IPS DF 4.7 (cell line): ENCODE measurements around the gene PER3.

ENCODE experiments used
- DNase-seq: peaks from one replicate; pipeline ENCODE4 v3.0.0-alpha.2; 2013; ENCODE audit warnings: low spot score; ENCODE audit errors: extremely low read depth

PER3 gene

DNA sequence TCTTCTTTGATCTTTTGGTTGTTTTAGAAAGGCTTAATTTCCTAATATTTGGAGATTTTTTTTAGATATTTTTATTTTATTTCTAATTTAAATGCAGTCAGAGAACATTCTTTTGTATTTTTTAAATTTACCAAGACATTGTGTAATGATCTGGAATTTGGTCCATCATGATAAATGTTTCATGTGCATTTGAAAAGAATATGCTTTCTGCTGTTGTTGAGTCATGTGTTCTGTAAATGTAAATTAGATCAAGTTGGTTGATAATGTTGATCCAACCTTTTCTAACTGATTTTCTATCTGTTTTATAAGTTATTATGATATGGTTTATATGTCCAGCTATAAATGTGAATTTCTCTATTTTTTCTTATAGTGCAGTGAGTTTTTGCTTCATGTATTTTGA is 48.9 kb downstream of the PER3 start:
- DNase-seq, result no peak

DNA sequence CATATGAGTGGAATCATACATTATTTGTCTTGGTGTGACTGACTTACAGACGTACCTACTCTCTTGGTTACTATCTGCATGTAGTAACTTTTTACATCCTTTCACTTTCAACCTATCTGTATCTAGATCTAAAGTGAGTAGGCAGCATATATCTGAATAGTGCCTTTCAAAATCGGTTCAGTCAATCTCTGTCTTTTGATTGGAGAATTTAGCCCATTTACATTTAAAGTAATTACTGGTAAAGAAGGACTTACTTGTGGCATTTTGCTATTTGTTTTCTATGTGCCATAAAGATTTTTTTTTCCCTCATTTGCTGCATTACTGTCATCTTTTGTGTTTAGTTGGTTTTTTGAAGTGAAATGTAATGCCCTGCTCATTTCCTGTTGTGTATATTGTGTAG is 54.6 kb downstream of the PER3 start:
- no peak for DNase-seq

DNA sequence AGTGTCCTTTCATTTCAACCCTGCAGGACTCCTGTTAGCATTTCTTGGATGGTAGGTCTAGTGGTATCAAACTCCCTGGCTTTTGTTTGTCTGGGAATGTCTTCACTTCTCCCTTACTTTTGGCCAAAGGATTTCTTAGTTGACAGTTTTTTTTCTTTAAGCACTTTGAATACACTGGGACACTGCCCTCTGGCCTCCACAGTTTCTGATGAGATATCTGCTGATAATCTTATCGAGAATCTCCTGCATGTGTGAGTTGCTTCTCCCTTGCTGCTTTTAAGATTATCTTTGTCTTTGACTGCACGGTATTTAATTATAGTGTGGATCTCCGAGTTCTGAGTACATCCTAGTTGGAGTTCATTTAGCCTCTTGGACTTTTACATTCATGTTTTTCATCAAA is 55.4 kb downstream of the PER3 start:
- no peak for DNase-seq

DNA sequence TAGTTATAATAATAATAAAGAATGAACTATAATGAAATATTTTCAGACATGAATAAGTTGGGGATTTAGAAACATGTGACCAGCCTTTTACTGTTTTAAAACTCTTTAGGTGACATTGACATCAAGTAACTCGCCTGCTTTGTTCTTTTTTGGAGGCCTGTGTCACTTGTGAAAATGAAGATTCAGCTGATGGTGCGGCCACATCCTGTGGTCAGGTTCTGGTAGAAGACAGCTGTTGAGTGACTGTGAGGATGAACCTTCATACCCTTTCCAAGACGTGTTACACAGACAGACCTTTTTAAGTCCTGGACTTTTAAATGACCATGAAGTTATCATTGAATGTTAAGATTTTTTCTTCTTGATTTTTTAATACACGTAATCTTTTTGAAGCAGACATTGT is 58.4 kb downstream of the PER3 start:
- no peak for DNase-seq

DNA sequence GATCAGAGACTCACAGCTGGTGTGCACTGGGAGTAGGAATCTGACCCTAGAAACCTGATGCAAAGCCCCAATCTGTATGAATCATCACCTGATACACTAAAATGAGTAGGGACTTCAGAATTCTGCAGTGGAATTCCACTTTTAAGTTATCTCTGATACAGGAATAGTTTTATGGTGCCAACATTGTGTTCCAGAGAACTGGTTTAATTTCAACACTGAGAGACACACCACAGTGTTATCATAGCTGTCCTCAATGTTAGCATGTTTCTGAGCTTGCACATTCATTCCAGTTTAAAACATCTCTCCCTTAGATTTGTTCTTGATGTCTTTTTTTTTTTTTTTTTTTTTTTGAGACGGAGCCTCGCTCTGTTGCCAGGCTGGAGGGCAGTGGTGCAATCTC is 61.7 kb downstream of the PER3 start:
- no peak for DNase-seq

DNA sequence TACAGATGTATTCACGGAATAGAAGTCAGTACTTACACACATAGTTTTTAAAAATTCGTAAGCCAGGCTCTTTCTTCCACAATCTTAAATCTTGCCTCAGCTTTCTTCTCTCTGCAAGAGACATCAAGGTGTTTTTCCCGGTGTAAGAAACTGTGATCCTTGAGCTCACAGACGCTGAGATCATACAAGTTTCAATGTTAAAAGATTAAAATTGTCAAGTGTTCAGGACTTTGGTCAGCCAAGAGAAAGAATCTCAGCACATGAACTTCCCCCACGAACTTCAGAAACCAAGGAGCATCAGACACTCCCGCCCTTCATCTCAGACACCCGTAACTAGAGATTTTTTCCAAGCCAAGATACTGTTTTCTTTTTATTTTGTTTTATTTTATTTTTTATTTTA is 62.6 kb downstream of the PER3 start:
- no peak for DNase-seq

DNA sequence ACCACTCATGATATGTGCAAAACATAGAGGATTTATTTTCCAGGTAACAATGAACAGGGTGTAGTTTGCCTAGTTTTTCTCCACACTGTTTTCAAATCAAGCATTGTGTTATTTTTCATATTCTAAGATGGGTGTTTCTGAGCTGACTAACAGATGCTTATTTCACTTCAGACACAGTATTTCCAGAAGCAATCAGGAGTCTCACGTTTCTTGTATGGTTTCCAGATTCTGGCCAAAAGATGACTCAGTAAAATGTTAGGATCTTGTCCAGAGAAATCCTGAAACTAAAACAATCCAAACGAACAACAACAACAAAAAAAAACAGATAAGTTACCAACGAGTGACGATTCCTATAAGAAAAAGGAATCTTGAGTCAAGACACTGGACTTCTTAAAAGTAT is 63.5 kb downstream of the PER3 start:
- DNase-seq, result no peak

DNA sequence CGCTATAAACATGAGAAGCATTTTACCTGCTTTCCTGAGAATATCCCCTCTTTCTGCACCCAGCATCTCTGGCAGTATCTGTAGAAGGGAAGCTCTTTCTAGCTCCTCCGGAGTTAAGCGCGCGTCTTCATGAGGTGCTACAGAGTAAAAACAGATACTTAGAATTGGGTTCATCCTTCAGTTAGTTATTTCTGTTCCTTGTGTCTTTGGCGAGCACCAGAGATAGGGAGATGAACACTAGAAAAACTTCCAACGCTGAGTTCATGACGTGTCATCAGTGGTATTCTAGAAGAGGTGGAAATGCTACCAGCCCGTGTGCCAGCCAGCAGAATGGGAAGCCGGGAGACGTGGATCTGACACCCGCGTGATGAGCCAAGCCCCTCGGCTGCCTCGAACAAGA is 66.7 kb downstream of the PER3 start:
- no peak for DNase-seq

DNA sequence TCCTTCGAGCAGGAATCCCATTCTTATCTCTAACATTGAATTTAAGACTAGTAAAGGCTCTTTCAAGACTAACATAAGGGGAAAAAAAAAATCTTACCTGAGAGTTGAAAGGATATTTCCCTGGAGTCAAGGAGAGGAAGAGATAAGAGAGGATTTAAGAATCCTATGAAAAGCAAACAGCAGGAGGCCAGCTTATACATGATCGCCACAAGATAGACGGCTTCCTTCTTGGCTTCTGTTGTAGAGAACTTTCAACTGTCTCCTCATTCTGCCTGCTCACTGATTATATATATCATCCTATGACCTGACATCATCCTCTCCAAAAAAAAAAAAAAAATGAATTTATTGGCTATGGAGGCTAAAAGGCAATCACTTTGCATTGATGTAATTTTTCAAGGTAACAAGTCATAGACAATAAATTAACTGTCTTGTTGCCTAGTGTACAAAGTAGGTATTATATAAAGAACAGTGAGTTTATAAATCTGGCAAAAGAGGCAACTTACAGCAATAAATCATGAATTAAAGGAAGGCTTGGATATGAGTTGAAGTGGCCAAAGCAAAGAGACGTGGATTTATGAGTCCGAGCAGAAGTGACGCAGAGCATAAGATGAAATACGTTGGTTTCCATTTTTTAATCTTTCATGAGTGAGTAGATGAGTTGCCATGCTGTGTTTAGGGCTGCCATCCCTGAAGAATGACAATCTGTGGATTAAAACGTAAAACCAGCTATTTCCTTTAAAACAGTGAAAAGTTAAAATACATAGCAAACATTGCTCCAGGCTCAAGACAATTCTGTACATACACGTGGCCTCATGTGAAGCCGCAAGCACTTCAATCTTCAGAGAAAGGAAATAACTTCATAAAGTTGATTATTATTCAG is 69.0 kb downstream of the PER3 start, which contains the start of gene UTS2:
Gene UTS2 (minus strand): TSS at position 262 of the 880 bp plus-strand sequence. CDS start 62 bp downstream, at position 200.
- no peak for DNase-seq

DNA sequence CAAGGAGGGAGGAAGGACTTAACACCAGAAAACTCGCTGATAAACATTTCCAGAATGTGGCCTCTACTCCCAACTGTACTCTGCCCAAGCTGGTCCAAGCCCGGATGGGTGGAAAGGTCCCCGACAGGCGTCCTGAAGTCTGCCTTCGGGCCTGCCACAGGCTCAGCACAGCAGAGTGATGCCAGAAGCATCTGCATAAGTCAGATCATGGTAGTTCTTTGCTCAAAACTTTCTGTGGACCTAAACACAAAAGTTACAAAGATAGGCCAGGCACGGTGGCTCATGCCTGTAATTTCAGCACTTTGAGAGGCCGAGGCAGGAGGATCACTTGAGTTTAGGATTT is 69.6 kb downstream of the PER3 start:
- no peak for DNase-seq

DNA sequence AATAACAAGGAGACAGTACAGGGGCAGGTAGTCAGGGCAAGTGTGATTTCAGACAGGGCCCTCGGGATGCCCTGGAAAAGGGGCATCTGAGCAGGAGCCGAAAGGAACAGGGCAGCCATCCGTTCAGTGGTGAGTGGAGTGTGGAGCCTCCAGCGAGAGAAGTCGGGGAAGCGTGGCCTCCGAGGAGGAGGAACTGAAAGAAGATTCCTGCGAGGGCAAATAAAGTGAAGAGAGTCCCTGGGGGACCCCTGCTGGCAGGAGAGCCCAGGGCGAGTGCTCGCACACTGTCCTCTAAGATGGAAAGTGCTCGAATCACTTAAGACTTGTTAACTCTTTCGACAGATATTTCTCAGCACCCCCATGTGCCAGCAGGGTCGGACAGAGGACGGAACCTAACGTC is 72.3 kb downstream of the PER3 start:
- DNase-seq, result no peak

DNA sequence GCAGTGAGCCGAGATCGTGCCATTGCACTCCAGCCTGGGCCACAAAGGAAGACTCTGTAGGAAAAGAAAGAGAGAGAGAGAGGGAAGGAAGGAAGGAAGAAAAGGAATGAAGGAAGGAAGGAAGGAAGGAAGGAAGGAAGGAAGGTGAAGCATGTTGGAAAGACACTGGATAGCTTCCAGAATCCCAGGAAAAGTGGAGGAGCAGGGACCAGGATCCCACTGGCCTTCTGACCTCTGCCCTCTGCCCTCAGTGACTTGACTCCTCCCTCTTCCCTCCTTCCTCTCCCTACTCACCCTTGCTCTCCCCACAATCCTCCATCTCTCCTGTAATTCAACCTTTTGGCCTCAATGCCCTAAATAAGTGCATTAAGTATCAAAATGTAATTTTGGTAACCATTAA is 72.9 kb downstream of the PER3 start:
- no peak for DNase-seq

DNA sequence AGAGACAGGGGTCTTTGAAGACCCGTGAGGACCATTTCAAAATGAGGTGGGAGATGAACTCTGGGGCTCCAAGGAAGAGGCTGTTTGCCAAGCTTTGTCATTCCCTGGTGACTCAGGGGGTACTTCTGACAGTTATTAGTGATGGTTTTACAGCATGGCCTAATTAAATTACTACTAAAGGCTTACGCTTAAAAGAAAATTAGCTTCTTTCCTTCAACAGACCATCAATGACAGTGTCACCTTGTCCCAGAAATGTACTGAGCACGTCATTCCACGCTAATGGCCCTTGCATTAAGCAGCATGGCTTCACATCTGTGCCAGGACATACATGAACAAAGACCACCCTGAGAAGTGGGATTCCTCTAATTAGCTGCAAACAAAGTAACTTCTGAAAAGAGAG is 73.9 kb downstream of the PER3 start:
- no peak for DNase-seq

DNA sequence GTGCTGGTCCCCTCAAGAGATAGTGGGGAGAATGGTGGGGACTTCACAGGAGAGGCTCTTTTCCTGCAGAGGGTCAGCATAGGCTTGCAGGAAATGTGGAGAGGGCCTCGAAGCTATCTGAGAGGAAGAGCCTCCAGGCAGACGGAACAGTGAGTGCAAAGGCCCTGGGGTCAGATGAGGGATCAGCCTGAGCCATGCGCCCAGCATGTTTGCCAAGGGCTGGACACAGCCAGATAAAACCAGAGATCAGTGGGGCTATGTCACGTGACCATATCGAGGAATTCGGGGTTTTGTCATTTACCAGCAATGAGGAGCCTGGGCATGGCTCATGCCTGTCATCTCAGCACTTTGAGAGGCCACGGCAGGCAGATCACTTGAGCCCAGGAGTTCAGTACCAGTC is 75.3 kb downstream of the PER3 start:
- no peak for DNase-seq

DNA sequence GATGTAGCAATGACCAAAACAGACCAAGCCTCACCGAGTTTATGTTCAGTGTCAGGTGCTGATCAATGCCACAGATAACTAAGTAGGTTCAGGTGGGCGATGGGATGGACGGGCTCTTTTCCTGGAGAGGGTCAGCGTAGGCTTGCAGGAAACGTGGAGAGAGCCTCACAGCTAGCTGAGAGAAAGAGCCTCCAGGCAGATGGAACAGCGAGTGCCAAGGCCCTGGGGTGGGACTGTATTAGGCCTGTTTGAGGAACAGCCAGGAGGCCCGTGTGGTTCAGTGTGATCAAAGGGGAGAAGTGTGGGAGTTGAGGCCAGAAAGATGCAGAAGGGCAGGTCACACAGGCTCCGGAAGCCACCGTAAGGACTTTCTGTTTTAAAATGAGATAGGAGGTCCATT is 76.0 kb downstream of the PER3 start:
- no peak for DNase-seq

DNA sequence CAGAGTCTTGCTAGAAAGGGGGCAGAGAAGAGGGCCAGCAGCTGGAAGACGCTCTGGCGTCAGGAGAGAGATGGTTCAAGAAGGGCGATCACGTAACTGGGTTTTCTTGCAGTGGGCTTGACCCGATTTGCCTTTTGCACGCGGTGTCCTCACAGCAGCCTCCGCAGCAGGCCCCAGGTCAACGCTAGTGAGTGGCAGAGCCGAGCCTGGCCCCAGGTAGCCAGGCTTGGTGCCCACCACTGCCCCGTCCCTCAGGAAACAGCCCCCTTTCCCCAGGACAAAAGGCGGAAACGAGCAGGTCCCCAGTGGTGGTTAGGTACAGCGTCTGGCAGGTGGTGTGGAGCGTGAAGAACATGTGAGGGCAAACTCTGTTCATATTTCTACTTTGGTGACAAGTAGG is 77.4 kb downstream of the PER3 start:
- no peak for DNase-seq

DNA sequence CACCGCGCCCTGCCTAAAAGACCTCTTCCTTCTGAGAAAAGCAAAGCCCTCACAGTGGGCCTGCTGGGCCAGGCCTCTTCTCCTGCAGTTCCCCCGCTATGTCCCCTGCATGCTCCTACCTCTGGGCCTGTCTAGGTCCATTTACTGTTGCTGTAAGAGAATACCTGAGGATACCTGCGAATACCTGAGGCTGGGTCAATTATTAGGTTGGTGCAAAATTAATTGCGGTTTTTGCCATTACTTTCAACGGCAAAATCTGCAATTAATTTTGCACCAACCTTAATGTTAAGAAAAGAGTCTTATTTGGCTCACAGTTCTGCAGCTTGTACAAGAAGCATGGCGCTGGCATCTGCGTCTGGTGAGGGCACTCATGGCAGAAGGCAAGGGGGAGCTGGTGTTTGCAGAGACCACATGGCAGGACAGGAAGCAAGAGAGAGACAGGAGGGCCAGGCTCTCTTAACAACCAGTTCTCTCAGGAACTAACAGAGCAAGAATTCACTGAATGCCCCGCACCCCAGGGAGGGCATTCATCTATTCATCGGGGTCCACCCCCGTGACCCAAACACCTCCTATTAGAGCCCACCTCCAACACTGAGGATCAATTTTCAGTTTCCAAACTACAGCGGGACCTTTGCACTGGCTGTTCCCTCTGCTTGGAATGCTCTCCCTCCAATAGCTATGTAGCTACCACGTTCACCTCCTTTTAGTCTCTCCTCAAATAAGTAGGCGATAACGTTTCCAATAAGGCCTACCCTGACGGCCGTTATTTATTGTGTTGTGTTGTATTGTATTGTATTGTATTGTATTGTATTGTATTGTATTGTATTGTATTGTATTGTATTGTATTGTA is 78.3 kb downstream of the PER3 start:
- DNase-seq, result no peak

DNA sequence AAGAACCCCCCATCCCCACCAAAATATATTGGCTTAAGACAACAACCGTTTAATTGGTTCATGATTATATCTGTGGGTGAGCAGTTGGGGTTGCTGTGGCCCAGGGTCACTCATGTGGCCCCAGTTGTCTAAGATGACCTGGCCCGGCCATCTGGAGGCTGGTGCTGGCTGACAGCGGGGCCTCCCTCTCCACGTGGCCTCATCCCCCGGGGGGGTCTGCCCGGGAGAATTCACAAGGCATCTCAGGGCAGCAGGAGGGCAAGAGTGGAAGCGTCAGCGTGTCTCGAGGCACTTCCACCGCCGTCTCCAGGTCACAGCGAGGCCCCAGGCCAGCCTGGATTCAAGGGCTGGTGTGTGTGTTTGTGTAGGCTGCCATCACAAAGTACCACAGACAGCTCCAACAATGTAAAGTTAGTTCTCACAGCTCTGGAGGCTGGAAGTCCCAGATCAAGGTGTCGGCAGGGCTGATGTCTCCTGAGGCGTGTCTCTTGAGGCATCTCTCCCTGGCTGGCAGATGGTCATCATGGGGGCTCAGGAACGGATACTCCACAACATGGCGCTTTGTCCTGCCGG is 79.8 kb downstream of the PER3 start:
- no peak for DNase-seq

DNA sequence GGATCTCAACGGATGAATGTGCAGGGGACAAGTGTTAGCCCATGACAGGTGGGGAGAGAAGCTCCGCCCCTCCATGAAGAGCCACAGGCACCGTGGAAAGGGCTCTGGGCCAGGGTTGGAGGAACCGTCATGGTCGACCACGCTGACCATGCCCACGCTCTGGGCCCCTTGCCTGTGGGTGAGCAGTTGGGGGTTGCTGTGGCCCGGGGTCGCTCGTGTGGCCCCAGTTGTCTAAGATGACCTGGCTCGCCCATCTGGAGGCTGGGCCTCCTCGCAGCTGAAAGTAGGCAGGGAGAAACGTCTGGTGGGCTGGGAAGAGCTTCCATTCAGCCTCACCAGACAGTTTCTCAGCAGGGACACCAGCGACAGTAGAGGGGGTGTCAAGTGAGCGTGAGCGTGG is 81.9 kb downstream of the PER3 start:
- no peak for DNase-seq

DNA sequence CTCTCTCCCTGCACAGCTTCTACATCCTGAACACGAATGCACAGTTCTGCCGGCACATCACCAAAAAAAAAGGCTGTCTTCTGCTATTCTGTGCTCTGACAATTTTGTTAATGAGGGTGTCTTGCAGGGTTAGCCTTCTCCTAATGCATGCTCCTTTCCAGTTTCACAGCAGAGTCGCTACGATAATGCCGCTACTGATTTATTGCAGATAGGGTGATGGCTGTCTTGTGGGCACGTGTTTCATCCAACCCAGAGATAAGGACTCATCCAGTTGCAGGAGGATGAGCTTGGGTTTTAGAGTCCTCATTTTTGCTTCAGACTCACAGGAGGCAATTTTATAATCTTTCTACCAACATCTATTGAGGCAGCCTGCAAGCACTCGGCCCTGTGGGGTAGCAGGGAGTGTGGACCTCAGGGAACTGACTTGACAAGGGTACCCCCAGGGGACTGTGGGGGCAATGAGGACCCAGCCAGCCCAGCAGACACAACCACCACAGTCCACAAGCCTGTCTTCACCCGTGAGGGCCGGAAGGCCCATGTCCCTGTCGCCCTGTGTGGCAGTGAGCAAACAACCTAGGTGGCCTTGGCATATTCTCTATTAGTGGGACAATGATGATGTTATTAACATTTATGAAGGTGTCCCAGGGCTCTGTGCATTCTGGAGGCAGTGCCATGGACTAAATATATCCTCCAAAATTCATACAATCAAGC is 84.1 kb downstream of the PER3 start:
- no peak for DNase-seq

DNA sequence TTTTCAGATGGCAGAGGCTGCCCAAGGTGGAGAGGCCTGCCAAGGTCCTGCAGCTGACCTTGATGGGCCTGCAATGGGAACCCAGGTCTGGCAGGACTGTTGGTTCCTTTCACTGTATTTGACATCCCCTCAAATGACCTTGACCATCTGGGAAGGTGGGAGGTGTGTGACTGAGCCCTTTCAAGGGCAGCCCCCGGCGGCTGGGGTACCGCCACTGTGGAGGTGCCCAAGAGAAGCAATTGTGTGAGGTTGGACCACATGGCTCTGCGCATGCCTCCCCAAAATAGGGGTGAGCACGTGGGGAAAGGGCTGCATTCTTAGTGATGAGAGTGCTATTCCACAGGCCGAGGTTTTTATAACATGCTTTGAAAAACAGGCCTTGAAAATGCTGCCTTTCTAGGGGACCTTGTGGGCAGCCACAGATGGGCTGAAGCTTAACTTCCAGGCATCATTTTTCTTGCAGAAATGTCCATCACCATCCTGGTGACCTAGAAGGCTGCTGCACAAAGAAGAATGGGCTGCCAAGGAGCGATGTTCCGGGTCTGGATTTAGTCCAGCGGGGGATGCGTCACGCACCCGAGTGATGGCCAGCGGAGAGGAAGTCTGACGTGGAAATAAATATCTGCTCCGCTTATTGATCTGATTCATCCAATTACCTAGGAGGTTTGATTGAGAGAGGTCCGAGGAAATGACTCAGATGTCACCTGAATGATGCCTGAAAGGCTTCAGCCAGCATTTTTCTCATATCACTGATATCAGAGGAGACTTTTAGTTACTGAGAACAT is 85.2 kb downstream of the PER3 start:
- no peak for DNase-seq
